Measurements from ENCODE around the gene MPI. TPM values are rescaled to one million over a fixed set of nuclear protein-coding genes. Genes with fewer than 3 reads are reported as not detected.

Gene MPI
- total and polyA plus RNA-seq, 2 experiments from 2014 or later = 18.0 to 74.2 TPM

DNA sequence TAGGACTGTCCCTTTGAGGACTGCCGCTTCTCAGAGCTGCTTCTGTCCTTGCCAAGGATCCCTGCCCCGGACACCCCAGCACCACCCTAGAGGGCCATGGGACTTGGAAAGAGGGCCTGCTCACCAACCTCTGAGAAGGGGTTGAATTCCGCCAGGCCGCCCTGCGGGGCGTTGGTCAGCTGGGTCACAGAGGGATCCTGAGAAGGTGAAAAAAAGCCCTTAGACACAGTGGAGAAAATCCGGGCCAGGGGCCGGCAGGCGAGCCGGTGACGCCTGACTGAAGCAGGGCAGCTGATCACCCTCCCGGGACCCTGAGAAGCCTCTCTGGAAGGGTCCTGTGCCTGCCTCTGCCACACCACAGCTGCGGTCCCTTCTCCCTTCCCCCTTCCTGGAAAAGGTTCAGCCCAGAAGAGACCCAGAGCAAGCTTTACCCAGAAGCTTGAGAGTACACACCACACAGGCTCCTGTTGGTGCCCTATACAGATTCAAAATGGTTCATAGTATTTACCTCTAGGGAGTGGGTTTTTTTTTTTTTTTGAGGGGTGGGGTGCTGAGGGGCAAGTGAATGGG lies 35.3 kb upstream of the MPI start:
- Mint-ChIP-seq H3K4me1 (no peaks in the 10 kb centered on the region; the same call in 2 of the 3 replicates), H3K4me3 (no peak overlapping the region), H3K36me3 (ENCODE audit: low read depth) (peaks cover 15% of the 10 kb centered on the region), H3K27me3 (ENCODE audit: insufficient read depth, low read depth, poor library complexity) (peaks cover 7% of the 10 kb centered on the region), H3K27ac (no peak overlapping the region), H3K9me3 (no peaks in the 10 kb centered on the region)
- H3K27ac ChIP-seq (ENCODE audit: low read depth) = no peak overlapping the region
- no peak overlapping the region for H3K4me2 ChIP-seq
- ATAC-seq (no peak), DNase-seq (ENCODE audit: low spot score) (no peak)
- peaks cover 9% of the 10 kb centered on the region; the same call in 1 of the 2 replicates for H3K79me2 ChIP-seq (replicated peaks; ENCODE audit: insufficient read depth)
- no peaks in the 10 kb centered on the region for H3K36me3 ChIP-seq (ENCODE audit: insufficient read depth)
- no peaks in the 10 kb centered on the region for H3K9me2 ChIP-seq (ENCODE audit: insufficient read depth)
- 0 out of 2 replicates have a peak, but pooled peaks cover 4% of the 10 kb centered on the region for H4K20me1 ChIP-seq (replicated peaks; ENCODE audit: insufficient read depth)
- H3K27me3 ChIP-seq (ENCODE audit: insufficient read depth) = no peaks in the 10 kb centered on the region
- TF ChIP-seq, protein P1, sequence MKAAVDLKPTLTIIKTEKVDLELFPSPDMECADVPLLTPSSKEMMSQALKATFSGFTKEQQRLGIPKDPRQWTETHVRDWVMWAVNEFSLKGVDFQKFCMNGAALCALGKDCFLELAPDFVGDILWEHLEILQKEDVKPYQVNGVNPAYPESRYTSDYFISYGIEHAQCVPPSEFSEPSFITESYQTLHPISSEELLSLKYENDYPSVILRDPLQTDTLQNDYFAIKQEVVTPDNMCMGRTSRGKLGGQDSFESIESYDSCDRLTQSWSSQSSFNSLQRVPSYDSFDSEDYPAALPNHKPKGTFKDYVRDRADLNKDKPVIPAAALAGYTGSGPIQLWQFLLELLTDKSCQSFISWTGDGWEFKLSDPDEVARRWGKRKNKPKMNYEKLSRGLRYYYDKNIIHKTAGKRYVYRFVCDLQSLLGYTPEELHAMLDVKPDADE (IDR thresholded peaks at IDR 0.05) = no peak
- TF ChIP-seq, protein P2, sequence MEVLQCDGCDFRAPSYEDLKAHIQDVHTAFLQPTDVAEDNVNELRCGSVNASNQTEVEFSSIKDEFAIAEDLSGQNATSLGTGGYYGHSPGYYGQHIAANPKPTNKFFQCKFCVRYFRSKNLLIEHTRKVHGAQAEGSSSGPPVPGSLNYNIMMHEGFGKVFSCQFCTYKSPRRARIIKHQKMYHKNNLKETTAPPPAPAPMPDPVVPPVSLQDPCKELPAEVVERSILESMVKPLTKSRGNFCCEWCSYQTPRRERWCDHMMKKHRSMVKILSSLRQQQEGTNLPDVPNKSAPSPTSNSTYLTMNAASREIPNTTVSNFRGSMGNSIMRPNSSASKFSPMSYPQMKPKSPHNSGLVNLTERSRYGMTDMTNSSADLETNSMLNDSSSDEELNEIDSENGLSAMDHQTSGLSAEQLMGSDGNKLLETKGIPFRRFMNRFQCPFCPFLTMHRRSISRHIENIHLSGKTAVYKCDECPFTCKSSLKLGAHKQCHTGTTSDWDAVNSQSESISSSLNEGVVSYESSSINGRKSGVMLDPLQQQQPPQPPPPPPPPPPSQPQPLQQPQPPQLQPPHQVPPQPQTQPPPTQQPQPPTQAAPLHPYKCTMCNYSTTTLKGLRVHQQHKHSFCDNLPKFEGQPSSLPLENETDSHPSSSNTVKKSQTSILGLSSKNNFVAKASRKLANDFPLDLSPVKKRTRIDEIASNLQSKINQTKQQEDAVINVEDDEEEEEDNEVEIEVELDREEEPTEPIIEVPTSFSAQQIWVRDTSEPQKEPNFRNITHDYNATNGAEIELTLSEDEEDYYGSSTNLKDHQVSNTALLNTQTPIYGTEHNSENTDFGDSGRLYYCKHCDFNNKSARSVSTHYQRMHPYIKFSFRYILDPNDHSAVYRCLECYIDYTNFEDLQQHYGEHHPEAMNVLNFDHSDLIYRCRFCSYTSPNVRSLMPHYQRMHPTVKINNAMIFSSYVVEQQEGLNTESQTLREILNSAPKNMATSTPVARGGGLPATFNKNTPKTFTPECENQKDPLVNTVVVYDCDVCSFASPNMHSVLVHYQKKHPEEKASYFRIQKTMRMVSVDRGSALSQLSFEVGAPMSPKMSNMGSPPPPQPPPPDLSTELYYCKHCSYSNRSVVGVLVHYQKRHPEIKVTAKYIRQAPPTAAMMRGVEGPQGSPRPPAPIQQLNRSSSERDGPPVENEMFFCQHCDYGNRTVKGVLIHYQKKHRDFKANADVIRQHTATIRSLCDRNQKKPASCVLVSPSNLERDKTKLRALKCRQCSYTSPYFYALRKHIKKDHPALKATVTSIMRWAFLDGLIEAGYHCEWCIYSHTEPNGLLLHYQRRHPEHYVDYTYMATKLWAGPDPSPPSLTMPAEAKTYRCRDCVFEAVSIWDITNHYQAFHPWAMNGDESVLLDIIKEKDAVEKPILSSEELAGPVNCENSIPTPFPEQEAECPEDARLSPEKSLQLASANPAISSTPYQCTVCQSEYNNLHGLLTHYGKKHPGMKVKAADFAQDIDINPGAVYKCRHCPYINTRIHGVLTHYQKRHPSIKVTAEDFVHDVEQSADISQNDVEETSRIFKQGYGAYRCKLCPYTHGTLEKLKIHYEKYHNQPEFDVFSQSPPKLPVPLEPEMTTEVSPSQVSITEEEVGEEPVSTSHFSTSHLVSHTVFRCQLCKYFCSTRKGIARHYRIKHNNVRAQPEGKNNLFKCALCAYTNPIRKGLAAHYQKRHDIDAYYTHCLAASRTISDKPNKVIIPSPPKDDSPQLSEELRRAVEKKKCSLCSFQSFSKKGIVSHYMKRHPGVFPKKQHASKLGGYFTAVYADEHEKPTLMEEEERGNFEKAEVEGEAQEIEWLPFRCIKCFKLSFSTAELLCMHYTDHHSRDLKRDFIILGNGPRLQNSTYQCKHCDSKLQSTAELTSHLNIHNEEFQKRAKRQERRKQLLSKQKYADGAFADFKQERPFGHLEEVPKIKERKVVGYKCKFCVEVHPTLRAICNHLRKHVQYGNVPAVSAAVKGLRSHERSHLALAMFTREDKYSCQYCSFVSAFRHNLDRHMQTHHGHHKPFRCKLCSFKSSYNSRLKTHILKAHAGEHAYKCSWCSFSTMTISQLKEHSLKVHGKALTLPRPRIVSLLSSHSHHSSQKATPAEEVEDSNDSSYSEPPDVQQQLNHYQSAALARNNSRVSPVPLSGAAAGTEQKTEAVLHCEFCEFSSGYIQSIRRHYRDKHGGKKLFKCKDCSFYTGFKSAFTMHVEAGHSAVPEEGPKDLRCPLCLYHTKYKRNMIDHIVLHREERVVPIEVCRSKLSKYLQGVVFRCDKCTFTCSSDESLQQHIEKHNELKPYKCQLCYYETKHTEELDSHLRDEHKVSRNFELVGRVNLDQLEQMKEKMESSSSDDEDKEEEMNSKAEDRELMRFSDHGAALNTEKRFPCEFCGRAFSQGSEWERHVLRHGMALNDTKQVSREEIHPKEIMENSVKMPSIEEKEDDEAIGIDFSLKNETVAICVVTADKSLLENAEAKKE (CRISPR knock-in tag; IDR thresholded peaks at IDR 0.05) = no peak
- TF ChIP-seq, protein P3, sequence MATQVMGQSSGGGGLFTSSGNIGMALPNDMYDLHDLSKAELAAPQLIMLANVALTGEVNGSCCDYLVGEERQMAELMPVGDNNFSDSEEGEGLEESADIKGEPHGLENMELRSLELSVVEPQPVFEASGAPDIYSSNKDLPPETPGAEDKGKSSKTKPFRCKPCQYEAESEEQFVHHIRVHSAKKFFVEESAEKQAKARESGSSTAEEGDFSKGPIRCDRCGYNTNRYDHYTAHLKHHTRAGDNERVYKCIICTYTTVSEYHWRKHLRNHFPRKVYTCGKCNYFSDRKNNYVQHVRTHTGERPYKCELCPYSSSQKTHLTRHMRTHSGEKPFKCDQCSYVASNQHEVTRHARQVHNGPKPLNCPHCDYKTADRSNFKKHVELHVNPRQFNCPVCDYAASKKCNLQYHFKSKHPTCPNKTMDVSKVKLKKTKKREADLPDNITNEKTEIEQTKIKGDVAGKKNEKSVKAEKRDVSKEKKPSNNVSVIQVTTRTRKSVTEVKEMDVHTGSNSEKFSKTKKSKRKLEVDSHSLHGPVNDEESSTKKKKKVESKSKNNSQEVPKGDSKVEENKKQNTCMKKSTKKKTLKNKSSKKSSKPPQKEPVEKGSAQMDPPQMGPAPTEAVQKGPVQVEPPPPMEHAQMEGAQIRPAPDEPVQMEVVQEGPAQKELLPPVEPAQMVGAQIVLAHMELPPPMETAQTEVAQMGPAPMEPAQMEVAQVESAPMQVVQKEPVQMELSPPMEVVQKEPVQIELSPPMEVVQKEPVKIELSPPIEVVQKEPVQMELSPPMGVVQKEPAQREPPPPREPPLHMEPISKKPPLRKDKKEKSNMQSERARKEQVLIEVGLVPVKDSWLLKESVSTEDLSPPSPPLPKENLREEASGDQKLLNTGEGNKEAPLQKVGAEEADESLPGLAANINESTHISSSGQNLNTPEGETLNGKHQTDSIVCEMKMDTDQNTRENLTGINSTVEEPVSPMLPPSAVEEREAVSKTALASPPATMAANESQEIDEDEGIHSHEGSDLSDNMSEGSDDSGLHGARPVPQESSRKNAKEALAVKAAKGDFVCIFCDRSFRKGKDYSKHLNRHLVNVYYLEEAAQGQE (IDR thresholded peaks at IDR 0.05; ENCODE audit: unreplicated experiment) = no peak
- TF ChIP-seq ZNF331 (CRISPR knock-in tag; IDR thresholded peaks at IDR 0.05; ENCODE audit: low read depth) (no peak), EZH2phosphoT487 (IDR thresholded peaks at IDR 0.05; ENCODE audit: unreplicated experiment) (no peak), ZNF114 (CRISPR knock-in tag; IDR thresholded peaks at IDR 0.05) (no peak), JUNB (IDR thresholded peaks at IDR 0.05; ENCODE audit: unreplicated experiment) (no peak), POLR2AphosphoS5 (IDR thresholded peaks at IDR 0.05; ENCODE audit: low read depth) (no peak), CREB1 (CRISPR knock-in tag; IDR thresholded peaks at IDR 0.05; ENCODE audit: low read depth) (no peak), STAT1 (IDR thresholded peaks at IDR 0.05; ENCODE audit: unreplicated experiment) (no peak), NANOG (IDR thresholded peaks at IDR 0.05; ENCODE audit: borderline replicate concordance) (no peak), EZH2 (IDR thresholded peaks at IDR 0.05; ENCODE audit: low read depth, unreplicated experiment) (no peak)
- TF ChIP-seq, protein P4, sequence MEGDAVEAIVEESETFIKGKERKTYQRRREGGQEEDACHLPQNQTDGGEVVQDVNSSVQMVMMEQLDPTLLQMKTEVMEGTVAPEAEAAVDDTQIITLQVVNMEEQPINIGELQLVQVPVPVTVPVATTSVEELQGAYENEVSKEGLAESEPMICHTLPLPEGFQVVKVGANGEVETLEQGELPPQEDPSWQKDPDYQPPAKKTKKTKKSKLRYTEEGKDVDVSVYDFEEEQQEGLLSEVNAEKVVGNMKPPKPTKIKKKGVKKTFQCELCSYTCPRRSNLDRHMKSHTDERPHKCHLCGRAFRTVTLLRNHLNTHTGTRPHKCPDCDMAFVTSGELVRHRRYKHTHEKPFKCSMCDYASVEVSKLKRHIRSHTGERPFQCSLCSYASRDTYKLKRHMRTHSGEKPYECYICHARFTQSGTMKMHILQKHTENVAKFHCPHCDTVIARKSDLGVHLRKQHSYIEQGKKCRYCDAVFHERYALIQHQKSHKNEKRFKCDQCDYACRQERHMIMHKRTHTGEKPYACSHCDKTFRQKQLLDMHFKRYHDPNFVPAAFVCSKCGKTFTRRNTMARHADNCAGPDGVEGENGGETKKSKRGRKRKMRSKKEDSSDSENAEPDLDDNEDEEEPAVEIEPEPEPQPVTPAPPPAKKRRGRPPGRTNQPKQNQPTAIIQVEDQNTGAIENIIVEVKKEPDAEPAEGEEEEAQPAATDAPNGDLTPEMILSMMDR (conservative IDR thresholded peaks at IDR 0.05; ENCODE audit: low read depth in 2 of 2) = no peak
- H3K4me1 ChIP-seq (ENCODE audit: insufficient read depth) = no peaks in the 10 kb centered on the region
- H3K4me3 ChIP-seq = no peak overlapping the region
- no peaks in the 10 kb centered on the region for H3F3A ChIP-seq (replicated peaks; ENCODE audit: low read depth)
- H2AFZ ChIP-seq = no peak overlapping the region

Data from GM23338 (cell line).